Midbrain (tissue), 1 donor: ENCODE results near the gene TTC23.
"Not testable (repeated sequence)": the region's sequence is repeated elsewhere in the genome, so short reads cannot be mapped to it uniquely, and the experiment has no call there.

Experiments
- DNase-seq: peaks from one replicate; lab custom pipeline; 2025; lab: John Stamatoyannopoulos, UW

Gene TTC23

GRCh38 chr15:99250001-99250400, 620 bp upstream of the TTC23 start:
- no peak for DNase-seq

- no peak for DNase-seq
Observed at GRCh38 chr15:99248000-99248715, 1.2 kb downstream of the TTC23 start.

GRCh38 chr15:99247062-99247461, 2.3 kb downstream of the TTC23 start:
- DNase-seq, result no peak

GRCh38 chr15:99244306-99244705, 5.1 kb downstream of the TTC23 start:
- no peak for DNase-seq

GRCh38 chr15:99241752-99242151, 7.6 kb downstream of the TTC23 start:
- DNase-seq, result no peak

- DNase-seq, result no peak
Observed at GRCh38 chr15:99239545-99240198, 9.7 kb downstream of the TTC23 start.

GRCh38 chr15:99238849-99239248, 10.5 kb downstream of the TTC23 start:
- DNase-seq, result no peak

GRCh38 chr15:99234160-99234559, 15.2 kb downstream of the TTC23 start:
- not testable (repeated sequence) for DNase-seq

GRCh38 chr15:99232740-99233139, 16.6 kb downstream of the TTC23 start:
- no peak for DNase-seq

GRCh38 chr15:99230867-99231266, 18.5 kb downstream of the TTC23 start:
- DNase-seq, result no peak

GRCh38 chr15:99228120-99228770, 21.1 kb downstream of the TTC23 start:
- no peak for DNase-seq

- DNase-seq, result no peak
Observed at GRCh38 chr15:99226802-99227201, 22.6 kb downstream of the TTC23 start.

- no peak for DNase-seq
Observed at GRCh38 chr15:99224372-99225214, 24.8 kb downstream of the TTC23 start.

GRCh38 chr15:99213187-99213811, 36.1 kb downstream of the TTC23 start:
- DNase-seq, result peak; percentile 87

- no peak for DNase-seq
Observed at GRCh38 chr15:99212406-99212805, 37.0 kb downstream of the TTC23 start.

- no peak for DNase-seq
Observed at GRCh38 chr15:99211926-99212325, 37.5 kb downstream of the TTC23 start.

GRCh38 chr15:99210334-99210733, 39.0 kb downstream of the TTC23 start:
- no peak for DNase-seq

GRCh38 chr15:99209326-99209725, 40.1 kb downstream of the TTC23 start:
- DNase-seq, result no peak

GRCh38 chr15:99207672-99208071, 41.7 kb downstream of the TTC23 start:
- DNase-seq, result no peak

- DNase-seq, result peak; percentile 11
Observed at GRCh38 chr15:99202176-99202552, 47.2 kb downstream of the TTC23 start.

GRCh38 chr15:99201408-99202175, 47.8 kb downstream of the TTC23 start:
- no peak for DNase-seq
